H9 (cell line): Measurements from ENCODE around the gene MAGI3. TPM values are rescaled to one million over a fixed set of nuclear protein-coding genes. Genes with fewer than 3 reads are reported as not detected.

Experiments used
- DNase-seq: peaks from one replicate; pipeline ENCODE4 v3.0.0-alpha.2; 2017
- H2AFZ ChIP-seq: one replicate; pipeline ENCODE4 v1.6.1; 2013; ENCODE audit warnings: mild to moderate bottlenecking, low read length, control low read depth, moderate library complexity
- H2AK5ac ChIP-seq: 2 replicates; pipeline ENCODE4 v1.6.1; 2013; ENCODE audit warnings: low read length, control low read depth, mixed read lengths; ENCODE audit not compliant: insufficient read length
- H2BK120ac ChIP-seq: one replicate; pipeline ENCODE4 v1.6.1; 2013; ENCODE audit warnings: low read depth, mild to moderate bottlenecking, low read length, control low read depth, inconsistent platforms; ENCODE audit not compliant: poor library complexity, severe bottlenecking
- H2BK12ac ChIP-seq: 2 replicates; pipeline ENCODE4 v1.6.1; 2013; ENCODE audit warnings: low read length, control low read depth, mixed read lengths, low read depth; ENCODE audit not compliant: insufficient read length
- H2BK15ac ChIP-seq: 2 replicates; pipeline ENCODE4 v1.6.1; 2013; ENCODE audit warnings: low read depth, low read length, control low read depth
- H2BK20ac ChIP-seq: one replicate; pipeline ENCODE4 v1.6.1; 2013; ENCODE audit warnings: low read depth, mild to moderate bottlenecking, low read length, control low read depth, inconsistent platforms; ENCODE audit not compliant: poor library complexity, severe bottlenecking
- H2BK5ac ChIP-seq: 2 replicates; pipeline ENCODE4 v1.6.1; 2013; ENCODE audit warnings: low read length, control low read depth, mixed read lengths; ENCODE audit not compliant: insufficient read length
- H3K14ac ChIP-seq: 2 replicates; pipeline ENCODE4 v1.6.1; 2013; ENCODE audit warnings: low read length, control low read depth; ENCODE audit not compliant: insufficient read depth
- H3K18ac ChIP-seq: 2 replicates; pipeline ENCODE4 v1.6.1; 2013; ENCODE audit warnings: low read depth, mild to moderate bottlenecking, mixed read lengths, low read length, control low read depth; ENCODE audit not compliant: insufficient read length
- H3K23ac ChIP-seq: 2 replicates; pipeline ENCODE4 v1.6.1; 2013; ENCODE audit warnings: low read length, control low read depth, mixed read lengths, low read depth; ENCODE audit not compliant: insufficient read length
- H3K23me2 ChIP-seq: 2 replicates; pipeline ENCODE4 v1.6.1; 2013; ENCODE audit warnings: low read depth, mild to moderate bottlenecking, mixed read lengths, low read length, control low read depth; ENCODE audit not compliant: insufficient read length, poor library complexity, severe bottlenecking
- H3K27ac ChIP-seq: 2 replicates; pipeline ENCODE4 v1.5.1; 2013; ENCODE audit warnings: low read length, control low read depth, mixed read lengths, low read depth; ENCODE audit not compliant: insufficient read length
- H3K27me3 ChIP-seq: 2 replicates; pipeline ENCODE4 v1.6.1; 2013; ENCODE audit warnings: low read length, control low read depth, inconsistent platforms; ENCODE audit not compliant: insufficient read depth
- H3K4ac ChIP-seq: 2 replicates; pipeline ENCODE4 v1.6.1; 2013; ENCODE audit warnings: low read depth, mild to moderate bottlenecking, control low read depth, inconsistent platforms, low read length, moderate library complexity
- H3K4me1 ChIP-seq: 2 replicates; pipeline ENCODE4 v1.6.1; 2013; ENCODE audit warnings: low read length, control low read depth, inconsistent platforms; ENCODE audit not compliant: insufficient read depth
- H3K4me2 ChIP-seq: 2 replicates; pipeline ENCODE4 v1.6.1; 2013; ENCODE audit warnings: low read length, control low read depth, mixed read lengths; ENCODE audit not compliant: insufficient read length, insufficient read depth
- H3K56ac ChIP-seq: 2 replicates; pipeline ENCODE4 v1.6.1; 2013; ENCODE audit warnings: low read depth, mild to moderate bottlenecking, mixed read lengths, low read length, control low read depth; ENCODE audit not compliant: insufficient read length
- H3K79me1 ChIP-seq: 2 replicates; pipeline ENCODE4 v1.6.1; 2013; ENCODE audit warnings: low read depth, mild to moderate bottlenecking, moderate library complexity, low read length, control low read depth, inconsistent platforms; ENCODE audit not compliant: insufficient read depth, poor library complexity, severe bottlenecking
- H3K79me2 ChIP-seq: 2 replicates; pipeline ENCODE4 v1.6.1; 2013; ENCODE audit warnings: low read length, control low read depth, inconsistent platforms; ENCODE audit not compliant: insufficient read depth
- H3K9ac ChIP-seq: 2 replicates; pipeline ENCODE4 v1.6.1; 2013; ENCODE audit warnings: low read length, control low read depth, mixed read lengths; ENCODE audit not compliant: insufficient read length; ENCODE audit errors: extremely low read depth
- H3K9me3 ChIP-seq: one replicate; pipeline ENCODE4 v1.6.1; 2013; ENCODE audit warnings: low read depth, low read length, inconsistent platforms; ENCODE audit not compliant: control insufficient read depth
- H3T11ph ChIP-seq: one replicate; pipeline ENCODE4 v1.6.1; 2013; ENCODE audit warnings: mild to moderate bottlenecking, low read length, control low read depth, inconsistent platforms
- H4K20me1 ChIP-seq: one replicate; pipeline ENCODE4 v1.6.1; 2013; ENCODE audit not compliant: control insufficient read depth, insufficient read length, insufficient read depth
- H4K5ac ChIP-seq: 2 replicates; pipeline ENCODE4 v1.6.1; 2013; ENCODE audit warnings: low read depth, mild to moderate bottlenecking, mixed read lengths, low read length, control low read depth; ENCODE audit not compliant: insufficient read length
- H4K8ac ChIP-seq: replicated peaks from 2 replicates; pipeline ENCODE4 v1.6.1; 2013; ENCODE audit warnings: low read length, control low read depth, mixed read lengths, low read depth; ENCODE audit not compliant: insufficient read length
- H4K91ac ChIP-seq: 2 replicates; pipeline ENCODE4 v1.6.1; 2013; ENCODE audit warnings: low read depth, mild to moderate bottlenecking, moderate library complexity, mixed read lengths, low read length, control low read depth; ENCODE audit not compliant: insufficient read length
- H3K27ac Mint-ChIP-seq, 3 experiments: 2 replicates in 2 of 3; 3 replicates in 1 of 3; pipeline ENCODE4 v1.8.0; 2020 to 2021; ENCODE audit warnings: mixed read lengths in 3 of 3, mild to moderate bottlenecking in 1 of 3, moderate library complexity in 1 of 3
- H3K27me3 Mint-ChIP-seq: 2 replicates; pipeline ENCODE4 v1.8.0; 2021; ENCODE audit warnings: low read depth, mild to moderate bottlenecking, moderate library complexity, mixed read lengths
- H3K36me3 Mint-ChIP-seq, 3 experiments: 2 replicates in 2 of 3; 3 replicates in 1 of 3; pipeline ENCODE4 v1.8.0; 2020 to 2021; ENCODE audit warnings: low read depth in 3 of 3, mixed read lengths in 3 of 3; ENCODE audit not compliant: insufficient read depth in 1 of 3
- H3K4me1 Mint-ChIP-seq, 2 experiments: 2 replicates each; pipeline ENCODE4 v1.8.0; 2020; ENCODE audit warnings: mixed read lengths in 2 of 2
- H3K4me3 Mint-ChIP-seq, 2 experiments: 2 replicates in 1 of 2; 3 replicates in 1 of 2; pipeline ENCODE4 v1.8.0; 2020 to 2021; ENCODE audit warnings: mild to moderate bottlenecking in 2 of 2, mixed read lengths in 2 of 2, moderate library complexity in 1 of 2
- H3K9me3 Mint-ChIP-seq, 2 experiments: 2 replicates in 1 of 2; 3 replicates in 1 of 2; pipeline ENCODE4 v1.8.0; 2020; ENCODE audit warnings: mild to moderate bottlenecking in 2 of 2, mixed read lengths in 2 of 2, moderate library complexity in 1 of 2
- total RNA-seq: library from RNA; stranded (reverse); gene quantifications from 2 replicates; pipeline ENCODE4 v1.2.1, GENCODE V29; 2021
- TF ChIP-seq, protein P1 (sequence below): fragments of 200-600 bp; sonication (generic); conservative IDR thresholded peaks from 3 replicates; pipeline ENCODE4 v1.8.0; 2021; ENCODE audit warnings: antibody characterized with exemption, mild to moderate bottlenecking

MAGI3 gene
- total RNA-seq, 1 experiment from 2014 or later: 8.2 TPM

DNA sequence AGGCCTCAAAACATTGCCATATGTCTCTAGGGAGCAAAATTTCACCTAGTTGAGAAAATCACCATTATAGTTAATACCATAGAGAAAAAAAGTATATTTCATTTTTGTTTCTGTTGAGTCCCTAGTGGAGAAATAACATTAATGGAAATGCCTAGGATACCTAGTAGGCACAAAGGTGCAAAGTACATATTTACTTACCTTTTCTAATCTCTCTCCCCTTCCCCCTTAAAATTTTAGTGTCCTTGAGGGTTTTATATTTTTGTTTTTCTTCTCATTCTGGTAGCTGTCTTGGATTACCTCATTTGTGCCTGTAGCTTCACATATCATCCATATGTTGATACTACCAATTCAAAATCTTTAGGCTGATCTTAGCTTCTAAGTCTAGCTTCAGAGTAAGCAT, 127.0 kb downstream of the MAGI3 start:
- H3K4me1 ChIP-seq: no peaks in the 10 kb centered on the region
- H3K18ac ChIP-seq: no peak overlapping the region
- H4K91ac ChIP-seq: no peak overlapping the region
- H3T11ph ChIP-seq: no peak overlapping the region
- H2AK5ac ChIP-seq: no peak overlapping the region
- no peaks in the 10 kb centered on the region for H3K79me2 ChIP-seq
- H3K23ac ChIP-seq: no peak overlapping the region
- TF ChIP-seq, protein P1, sequence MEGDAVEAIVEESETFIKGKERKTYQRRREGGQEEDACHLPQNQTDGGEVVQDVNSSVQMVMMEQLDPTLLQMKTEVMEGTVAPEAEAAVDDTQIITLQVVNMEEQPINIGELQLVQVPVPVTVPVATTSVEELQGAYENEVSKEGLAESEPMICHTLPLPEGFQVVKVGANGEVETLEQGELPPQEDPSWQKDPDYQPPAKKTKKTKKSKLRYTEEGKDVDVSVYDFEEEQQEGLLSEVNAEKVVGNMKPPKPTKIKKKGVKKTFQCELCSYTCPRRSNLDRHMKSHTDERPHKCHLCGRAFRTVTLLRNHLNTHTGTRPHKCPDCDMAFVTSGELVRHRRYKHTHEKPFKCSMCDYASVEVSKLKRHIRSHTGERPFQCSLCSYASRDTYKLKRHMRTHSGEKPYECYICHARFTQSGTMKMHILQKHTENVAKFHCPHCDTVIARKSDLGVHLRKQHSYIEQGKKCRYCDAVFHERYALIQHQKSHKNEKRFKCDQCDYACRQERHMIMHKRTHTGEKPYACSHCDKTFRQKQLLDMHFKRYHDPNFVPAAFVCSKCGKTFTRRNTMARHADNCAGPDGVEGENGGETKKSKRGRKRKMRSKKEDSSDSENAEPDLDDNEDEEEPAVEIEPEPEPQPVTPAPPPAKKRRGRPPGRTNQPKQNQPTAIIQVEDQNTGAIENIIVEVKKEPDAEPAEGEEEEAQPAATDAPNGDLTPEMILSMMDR: no peak
- H3K4me3 Mint-ChIP-seq: no peak overlapping the region
- H3K79me1 ChIP-seq: no peaks in the 10 kb centered on the region
- H3K56ac ChIP-seq: no peak overlapping the region
- no peak overlapping the region for H2AFZ ChIP-seq
- no peak overlapping the region for H2BK5ac ChIP-seq
- H3K27ac Mint-ChIP-seq: no peak overlapping the region
- H3K9ac ChIP-seq: no peak overlapping the region
- H3K14ac ChIP-seq: no peak overlapping the region
- H3K27me3 Mint-ChIP-seq: no peaks in the 10 kb centered on the region
- no peaks in the 10 kb centered on the region for H3K4me1 Mint-ChIP-seq
- no peaks in the 10 kb centered on the region for H3K27me3 ChIP-seq
- peaks cover 2 to 5% of the 10 kb centered on the region in 2 experiments; a peak in 3 of 5 replicates for H3K9me3 Mint-ChIP-seq
- H3K23me2 ChIP-seq: no peaks in the 10 kb centered on the region
- no peak overlapping the region for H3K4me2 ChIP-seq
- DNase-seq: no peak
- no peak overlapping the region for H3K27ac ChIP-seq
- no peaks in the 10 kb centered on the region for H4K20me1 ChIP-seq
- H3K4ac ChIP-seq: no peak overlapping the region
- H2BK15ac ChIP-seq: no peak overlapping the region
- H2BK20ac ChIP-seq: no peak overlapping the region
- no peak overlapping the region for H2BK120ac ChIP-seq
- no peak overlapping the region for H4K5ac ChIP-seq
- H2BK12ac ChIP-seq: no peak overlapping the region
- peaks cover 1 to 4% (median 2%) of the 10 kb centered on the region in 3 experiments; a peak in 5 of 7 replicates for H3K36me3 Mint-ChIP-seq
- no peaks in the 10 kb centered on the region for H3K9me3 ChIP-seq
- no peak overlapping the region for H4K8ac ChIP-seq
